Measurements from ENCODE around the gene CHRNA4.
"Not testable (repeated sequence)": the region's sequence is repeated elsewhere in the genome, so short reads cannot be mapped to it uniquely, and the experiment has no call there.

Gene CHRNA4

DNA sequence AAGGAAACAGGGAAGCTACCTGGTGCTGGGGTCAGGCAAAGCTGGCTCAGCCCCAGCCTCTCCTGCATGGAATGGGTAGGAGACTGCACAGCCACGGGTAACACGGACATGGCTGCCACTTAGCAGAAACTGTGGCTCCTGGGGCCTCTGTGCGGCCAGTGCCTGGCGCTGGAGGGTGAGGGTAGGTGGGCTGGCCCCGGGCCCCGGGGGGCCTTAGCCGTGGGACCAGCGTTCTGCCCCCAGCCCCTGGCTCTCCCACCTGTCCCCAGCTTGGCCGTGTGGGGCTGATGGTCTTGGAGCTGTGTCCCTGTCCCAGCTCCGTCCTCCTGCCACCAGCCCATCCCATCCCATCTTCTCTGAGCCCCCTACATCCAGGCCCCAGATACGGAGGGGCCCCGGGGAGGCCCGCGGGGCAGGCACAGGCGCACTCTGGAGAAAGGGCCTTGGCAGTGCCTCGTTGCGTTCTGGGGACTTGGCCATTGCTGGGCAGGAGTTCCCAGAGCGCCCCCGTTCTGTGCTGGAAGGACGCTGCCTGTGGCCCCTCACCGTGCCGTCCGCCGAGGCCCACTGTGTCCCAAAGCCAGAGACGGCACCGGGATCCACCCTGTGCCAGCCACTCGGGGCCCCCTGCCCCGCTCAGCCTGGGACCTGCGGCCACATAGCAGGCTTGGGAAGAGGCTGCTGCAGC lies 12.2 kb downstream of the CHRNA4 start:
- no peak for DNase-seq

- DNase-seq = no peak
Observed at GRCh38 chr20:63347950-63348827, 13.0 kb downstream of the CHRNA4 start.

- no peak for DNase-seq
Observed at GRCh38 chr20:63347081-63347741, 13.9 kb downstream of the CHRNA4 start.

DNA sequence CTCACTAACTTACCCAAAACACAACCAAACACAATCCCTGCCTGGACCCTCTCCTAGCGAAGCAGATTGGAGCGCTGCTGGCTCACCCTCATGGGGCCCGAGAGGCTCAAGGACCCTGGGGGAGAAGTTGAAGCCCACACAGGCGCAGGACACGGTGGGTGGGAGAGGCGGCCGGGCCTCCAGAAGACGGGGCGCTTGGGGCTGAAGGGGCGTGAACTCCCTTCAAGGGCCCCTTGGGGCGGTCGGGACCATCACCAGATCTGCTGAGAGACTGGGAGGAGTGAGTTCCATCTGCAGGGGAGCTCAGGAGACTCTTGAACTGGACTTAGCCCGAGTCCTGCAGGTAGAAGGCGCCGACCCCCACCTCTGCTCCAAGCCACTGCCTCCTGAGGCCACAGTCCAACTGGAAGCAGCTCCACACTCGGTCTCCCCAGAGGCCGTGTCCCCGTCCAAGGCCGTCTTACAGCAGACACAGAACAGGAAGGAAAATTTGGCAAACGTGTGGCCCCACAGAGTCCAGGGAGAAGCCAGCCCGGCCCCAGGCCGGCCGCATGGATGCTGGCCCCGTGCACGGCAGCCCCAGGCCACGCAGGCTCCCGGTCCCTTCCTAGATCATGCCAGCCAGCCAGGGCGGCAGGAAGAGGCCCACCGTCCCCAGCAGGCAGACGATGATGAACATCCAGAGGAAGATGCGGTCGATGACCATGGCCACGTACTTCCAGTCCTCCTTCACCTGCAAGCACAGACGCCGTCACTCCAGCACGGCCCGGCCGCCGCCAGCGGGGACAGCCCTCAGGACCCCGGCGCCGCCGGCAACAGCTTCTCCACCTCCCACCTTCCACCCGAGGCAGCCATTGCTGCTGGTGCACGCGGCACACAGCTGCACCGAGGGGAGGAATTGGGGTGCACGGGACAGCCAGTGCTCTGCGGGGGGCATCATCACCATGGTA lies 14.7 kb downstream of the CHRNA4 start:
- no peak for DNase-seq

DNA sequence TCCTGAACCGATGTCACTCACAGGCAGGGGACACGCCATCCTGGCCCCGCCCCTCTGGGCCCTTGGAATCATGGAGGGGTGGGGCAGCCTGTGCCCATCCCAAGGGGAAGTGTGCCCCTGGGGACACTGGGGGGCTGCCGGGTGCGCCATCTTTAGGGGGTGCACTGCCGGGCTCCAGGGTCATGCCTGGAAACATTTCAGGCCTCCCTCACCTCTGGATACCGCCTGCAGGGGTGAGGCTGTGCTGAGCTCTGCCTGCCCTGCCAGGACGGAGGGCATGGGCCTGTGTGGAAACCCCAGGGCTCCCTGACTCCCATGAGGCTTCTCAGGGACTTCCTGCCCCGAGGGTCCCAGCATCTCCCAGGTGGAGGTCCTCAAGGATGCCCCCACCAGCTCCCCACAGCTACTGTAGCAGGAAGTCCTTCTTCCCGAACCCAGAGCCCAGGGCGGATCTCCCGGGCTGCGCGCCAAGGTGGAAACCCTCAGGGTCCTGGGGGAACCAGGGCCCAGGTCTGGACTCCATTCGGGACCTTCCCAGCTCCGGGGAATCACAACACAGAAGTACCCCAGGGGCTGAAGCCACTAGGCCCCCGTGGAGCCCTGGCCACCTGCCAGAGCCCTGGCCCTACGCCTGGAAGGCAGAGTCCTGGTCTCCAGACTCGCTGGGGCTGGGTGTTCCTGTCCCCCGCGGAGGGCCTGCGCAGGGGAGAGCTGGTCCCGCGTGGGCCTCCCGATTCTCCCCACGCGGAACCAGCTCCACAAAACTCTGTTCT lies 15.6 kb downstream of the CHRNA4 start:
- no peak for DNase-seq

DNA sequence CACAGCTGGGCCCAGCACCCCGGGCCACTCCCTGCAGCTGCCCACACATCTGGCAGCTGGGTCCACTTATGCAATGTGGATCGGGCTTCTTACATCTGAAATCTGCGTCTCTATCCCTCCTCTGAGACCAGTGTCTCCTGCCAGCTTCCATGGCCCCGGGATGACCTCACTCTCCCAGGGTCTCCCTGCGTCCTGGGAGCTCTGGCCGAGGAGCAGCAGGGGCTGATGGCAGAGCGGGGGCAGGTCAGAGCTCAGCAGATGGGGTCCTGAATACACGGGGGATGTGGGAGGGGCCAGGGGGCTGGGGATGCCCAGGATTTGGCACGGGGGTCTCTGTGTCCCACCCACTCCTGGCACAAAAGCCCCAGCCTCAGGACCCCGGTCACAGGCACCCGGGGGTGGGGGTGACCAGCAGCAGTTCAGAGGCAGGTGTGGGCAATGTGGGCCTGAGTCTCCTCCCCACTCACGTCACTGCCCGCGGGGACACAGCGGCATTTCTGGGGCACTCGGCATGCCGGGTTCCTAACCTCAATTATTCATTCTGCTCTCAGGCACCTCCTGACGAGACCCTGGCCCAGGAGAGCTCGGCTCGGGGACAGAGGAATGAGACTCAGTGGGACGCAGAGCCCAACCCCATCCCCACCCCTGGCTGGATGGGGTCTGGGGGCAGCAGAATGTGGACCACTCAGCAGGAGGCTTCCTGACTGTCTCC lies 16.4 kb downstream of the CHRNA4 start:
- no peak for DNase-seq

DNA sequence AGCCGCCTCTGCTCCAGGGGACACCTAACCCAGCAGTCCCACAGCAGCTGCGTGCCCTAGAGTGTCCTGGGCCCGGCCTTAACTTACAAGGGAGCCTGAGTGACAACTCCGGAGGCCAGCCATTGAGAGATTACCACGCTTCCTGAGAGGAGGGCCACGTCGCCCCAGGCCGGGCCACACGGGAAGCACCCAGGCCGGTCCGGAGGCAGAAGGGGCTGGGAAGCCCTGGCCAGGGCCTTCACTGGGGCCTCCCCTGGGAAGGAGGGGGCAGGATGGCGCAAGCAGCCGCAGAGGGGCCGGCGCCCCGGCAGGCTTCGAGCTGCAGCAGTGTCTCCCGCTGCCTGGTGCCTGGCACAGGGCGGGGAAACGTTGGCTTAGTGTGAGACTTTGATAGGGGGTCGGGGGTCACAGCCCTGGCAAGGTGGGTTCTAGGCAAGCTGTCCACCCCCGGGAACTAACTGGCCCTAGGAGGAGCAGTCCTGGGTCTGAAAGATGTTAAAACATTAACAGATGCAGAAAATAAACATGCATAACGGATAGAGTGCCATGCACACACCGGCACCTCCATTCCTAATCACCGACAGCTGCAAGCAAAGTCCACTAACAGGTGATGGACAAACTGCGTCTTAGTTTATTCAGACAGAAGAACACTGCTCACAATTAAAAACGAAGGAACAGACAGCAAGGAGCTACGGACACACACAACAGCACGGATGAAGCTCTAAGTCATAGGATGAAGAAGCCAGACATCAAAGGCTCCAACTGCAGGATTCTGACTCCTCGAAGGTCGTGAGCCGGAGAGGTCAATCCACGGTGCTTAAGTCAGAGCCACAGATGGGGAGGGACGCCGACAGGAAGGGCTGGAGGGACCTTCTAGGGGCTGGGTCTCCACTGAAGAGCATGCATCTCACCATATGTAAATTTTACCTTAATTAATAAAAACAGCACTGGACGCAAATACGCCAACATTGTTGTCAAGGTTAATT lies 17.4 kb downstream of the CHRNA4 start:
- DNase-seq = no peak

- DNase-seq = no peak
Observed at GRCh38 chr20:63342561-63343459, 18.3 kb downstream of the CHRNA4 start.

DNA sequence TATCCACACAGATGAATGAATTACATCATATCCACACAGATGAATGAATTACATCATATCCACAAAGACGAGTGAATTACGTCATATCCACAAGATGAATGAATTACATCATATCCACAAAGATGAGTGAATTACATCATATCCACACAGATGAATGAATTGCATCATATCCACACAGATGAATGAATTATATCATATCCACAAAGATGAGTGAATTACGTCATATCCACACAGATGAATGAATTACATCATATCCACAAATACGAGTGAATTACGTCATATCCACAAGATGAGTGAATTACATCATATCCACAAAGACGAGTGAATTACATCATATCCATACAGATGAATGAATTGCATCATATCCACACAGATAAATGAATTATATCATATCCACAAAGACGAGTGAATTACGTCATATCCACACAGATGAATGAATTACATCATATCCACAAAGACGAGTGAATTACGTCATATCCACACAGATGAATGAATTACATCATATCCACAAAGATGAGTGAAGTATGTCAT lies 20.9 kb downstream of the CHRNA4 start:
- not testable (repeated sequence) for DNase-seq

- not testable (repeated sequence) for DNase-seq
Observed at GRCh38 chr20:63339154-63340094, 21.7 kb downstream of the CHRNA4 start.

- DNase-seq = no peak
Observed at GRCh38 chr20:63337786-63338420, 23.2 kb downstream of the CHRNA4 start.

DNA sequence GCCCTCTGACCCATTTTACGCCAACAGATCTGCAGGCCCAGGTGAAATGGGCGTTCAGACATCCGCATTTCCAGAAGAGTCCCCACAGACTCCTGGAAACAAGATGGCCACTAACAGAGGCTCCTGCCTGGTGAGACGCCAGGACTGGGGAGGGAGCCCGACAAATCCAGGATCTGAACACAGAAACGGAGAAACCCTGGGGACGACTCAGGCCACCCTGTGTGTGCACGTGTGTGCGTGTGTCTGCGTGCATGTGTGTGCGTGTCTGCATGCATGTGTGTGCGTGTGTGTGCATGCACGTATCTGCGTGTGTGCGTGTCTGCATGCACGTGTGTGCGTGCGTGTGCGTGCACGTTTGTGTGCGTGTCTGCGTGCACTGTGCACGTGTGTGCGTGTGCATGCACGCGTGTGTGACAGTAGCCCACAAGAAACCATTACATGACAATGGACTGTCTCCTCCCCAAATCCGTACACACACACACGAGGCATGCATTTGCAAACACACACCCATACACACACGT lies 24.9 kb downstream of the CHRNA4 start:
- no peak for DNase-seq

GRCh38 chr20:63335711-63336110 lies 25.4 kb downstream of the CHRNA4 start:
- DNase-seq = no peak

DNA sequence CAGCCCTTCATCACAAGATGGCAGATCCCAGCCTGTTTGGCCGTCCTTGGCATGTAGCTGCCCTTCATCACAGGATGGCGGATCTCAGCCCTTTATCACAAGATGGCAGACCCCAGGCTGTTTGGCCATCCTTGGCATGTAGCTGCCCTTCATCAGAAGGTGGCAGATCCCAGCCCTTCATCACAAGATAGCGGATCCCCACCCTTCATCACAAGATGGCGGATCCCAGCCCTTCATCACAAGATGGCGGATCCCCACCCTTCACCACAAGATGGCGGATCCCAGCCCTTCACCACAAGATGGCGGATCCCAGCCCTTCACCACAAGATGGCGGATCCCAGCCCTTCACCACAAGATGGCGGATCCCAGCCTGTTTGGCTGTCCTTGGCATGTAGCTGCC lies 26.1 kb downstream of the CHRNA4 start:
- not testable (repeated sequence) for DNase-seq

- no peak for DNase-seq
Observed at GRCh38 chr20:63334356-63334755, 26.8 kb downstream of the CHRNA4 start.

DNA sequence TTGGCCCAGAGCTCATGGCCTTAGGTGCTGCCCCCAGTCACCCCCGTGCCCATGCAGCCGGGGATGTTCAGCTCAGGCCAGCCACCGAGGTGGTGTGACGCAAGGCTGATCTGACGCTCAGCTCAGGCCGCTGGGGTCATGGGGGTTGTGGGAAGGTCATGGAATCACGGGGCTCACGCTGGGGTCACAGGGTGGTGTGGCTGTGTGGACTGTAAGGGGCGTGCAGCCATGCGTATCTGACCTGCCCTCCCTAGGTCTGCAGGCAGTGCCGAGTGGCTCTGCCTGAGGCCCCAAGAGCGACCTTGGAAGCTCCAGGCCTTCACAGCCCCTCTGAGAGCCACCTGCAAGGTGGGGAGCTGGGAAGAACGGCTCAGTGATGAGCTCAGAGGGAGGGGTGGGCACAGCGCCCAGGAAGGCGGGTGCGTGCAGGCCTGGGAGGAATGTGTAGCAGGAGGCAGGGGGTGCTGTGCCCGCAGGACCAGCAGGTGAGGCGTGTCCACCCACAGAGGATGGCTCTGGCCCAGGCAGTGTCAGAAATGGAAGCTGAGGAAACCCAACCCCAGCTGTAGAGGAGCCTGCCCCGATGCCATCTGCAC lies 27.8 kb downstream of the CHRNA4 start:
- no peak for DNase-seq
